ENCODE measurements around the gene RUNX3.

RUNX3 gene

GRCh38 chr1:24963099-24963872 is 33.2 kb upstream of the RUNX3 start:
- no peak for DNase-seq

GRCh38 chr1:24961961-24962861 is 32.1 kb upstream of the RUNX3 start:
- DNase-seq = no peak

- no peak for DNase-seq
These were observed 31.3 kb upstream of the RUNX3 start for GRCh38 chr1:24961334-24961733.

- DNase-seq = no peak
These were observed 30.2 kb upstream of the RUNX3 start for GRCh38 chr1:24960071-24960801.

- no peak for DNase-seq
These were observed 29.5 kb upstream of the RUNX3 start for GRCh38 chr1:24959623-24959975.

- DNase-seq = no peak
These were observed 28.9 kb upstream of the RUNX3 start for GRCh38 chr1:24958766-24959622.

- no peak for DNase-seq
These were observed 28.0 kb upstream of the RUNX3 start for GRCh38 chr1:24957808-24958752.

- DNase-seq = peak; percentile 69 to 84
These were observed 27.1 kb upstream of the RUNX3 start for GRCh38 chr1:24957016-24957807.

GRCh38 chr1:24955779-24956365 is 25.8 kb upstream of the RUNX3 start:
- no peak for DNase-seq

GRCh38 chr1:24955161-24955560 is 25.1 kb upstream of the RUNX3 start:
- peak; percentile 40 to 55 for DNase-seq

- DNase-seq = no peak
These were observed 24.6 kb upstream of the RUNX3 start for GRCh38 chr1:24954631-24955030.

- no peak for DNase-seq
These were observed 23.9 kb upstream of the RUNX3 start for GRCh38 chr1:24954022-24954421.

- peak; percentile 30 to 32 for DNase-seq
These were observed 22.4 kb upstream of the RUNX3 start for GRCh38 chr1:24952413-24952841.

- no peak for DNase-seq
These were observed 21.8 kb upstream of the RUNX3 start for GRCh38 chr1:24951810-24952412.

- no peak for DNase-seq
These were observed 21.3 kb upstream of the RUNX3 start for GRCh38 chr1:24951337-24951736.

- no peak for DNase-seq
These were observed 19.3 kb upstream of the RUNX3 start for GRCh38 chr1:24949331-24949881.

GRCh38 chr1:24948079-24948827 is 18.2 kb upstream of the RUNX3 start:
- DNase-seq = no peak
